ENCODE results near the gene TLE3.
"Not testable (repeated sequence)": the region's sequence is repeated elsewhere in the genome, so short reads cannot be mapped to it uniquely, and the experiment has no call there.

The TLE3 gene

GRCh38 chr15:70097321-70098152, at the start of gene TLE3:
Gene TLE3, minus strand, starts transcription at chr15:70097917. Its CDS starts 1,119 bp downstream, at chr15:70096798.
- peak; percentile 86 for DNase-seq

GRCh38 chr15:70147178-70147760, 49.6 kb upstream of the TLE3 start:
- DNase-seq = no peak

GRCh38 chr15:70146771-70147170, 49.1 kb upstream of the TLE3 start:
- DNase-seq = no peak

DNA sequence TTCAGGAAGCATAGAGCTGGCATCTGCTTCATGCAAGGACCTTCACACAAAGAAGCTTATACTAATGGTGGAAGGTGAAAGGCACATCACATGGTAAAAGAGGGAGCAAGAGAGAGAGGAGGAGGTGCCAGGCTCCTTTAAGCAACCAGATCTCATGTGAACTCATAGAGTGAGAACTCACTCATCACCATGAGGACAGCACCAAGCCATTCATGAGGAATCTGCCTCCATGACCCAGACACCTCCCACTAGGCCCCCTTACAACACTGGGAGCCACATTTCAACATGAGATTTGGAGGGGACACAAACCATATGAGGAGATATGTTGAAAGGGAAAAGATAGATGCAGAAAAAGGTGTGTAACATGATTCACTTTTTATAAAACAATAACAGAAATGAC, 48.4 kb upstream of the TLE3 start:
- DNase-seq = no peak

- DNase-seq = no peak
Measured at GRCh38 chr15:70145261-70145660, 47.5 kb upstream of the TLE3 start.

- no peak for DNase-seq
Measured at GRCh38 chr15:70142322-70143191, 44.8 kb upstream of the TLE3 start.

GRCh38 chr15:70142072-70142321, 44.3 kb upstream of the TLE3 start:
- DNase-seq = peak; percentile 46

- no peak for DNase-seq
Measured at GRCh38 chr15:70141376-70142071, 43.8 kb upstream of the TLE3 start.

GRCh38 chr15:70140543-70141375, 43.0 kb upstream of the TLE3 start:
- no peak for DNase-seq

DNA sequence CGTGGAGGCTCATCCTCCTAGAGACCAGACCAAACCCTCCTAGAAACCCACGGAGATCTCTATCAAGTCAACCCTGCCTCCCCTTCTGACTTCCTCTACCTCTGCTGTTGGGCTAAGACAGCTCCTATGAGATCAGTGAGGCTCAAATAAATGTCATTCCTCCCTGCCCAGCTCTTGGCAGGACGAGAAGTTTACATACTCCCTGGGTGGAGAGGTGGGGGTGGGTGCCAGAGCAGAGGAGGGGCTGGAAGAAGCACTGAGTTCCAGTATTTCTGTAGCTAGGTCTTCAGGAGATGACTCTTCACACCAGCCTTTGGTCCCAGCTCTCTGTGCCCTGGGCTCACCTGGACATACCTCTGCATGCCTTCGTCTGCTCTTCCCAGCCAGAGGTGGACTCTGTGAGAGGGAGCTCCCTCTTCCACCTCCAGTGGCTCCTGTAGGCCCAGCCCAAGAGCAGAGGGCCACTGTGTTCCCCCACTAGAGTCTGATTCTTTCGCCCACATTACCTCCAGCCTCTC, 42.4 kb upstream of the TLE3 start:
- DNase-seq = no peak

DNA sequence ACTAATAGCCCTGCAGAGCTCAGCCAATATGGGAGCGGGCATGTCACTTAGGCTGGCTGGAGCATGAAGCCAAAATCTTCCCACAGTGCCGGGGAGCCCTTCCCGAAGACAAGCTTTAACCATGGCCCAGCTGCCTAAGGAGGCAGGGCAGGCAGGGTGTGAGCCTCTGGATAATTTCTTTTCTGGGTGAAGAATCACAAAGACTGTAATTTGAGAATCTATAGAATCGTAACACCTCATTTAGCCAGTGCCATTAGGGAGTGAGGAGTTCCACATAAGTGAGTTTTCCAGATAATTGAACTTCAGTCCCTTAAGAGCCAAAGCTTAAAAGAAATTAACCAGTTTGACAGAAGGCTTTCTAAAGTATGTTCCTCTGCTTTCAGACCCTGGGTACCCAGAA, 40.2 kb upstream of the TLE3 start:
- DNase-seq = no peak

DNA sequence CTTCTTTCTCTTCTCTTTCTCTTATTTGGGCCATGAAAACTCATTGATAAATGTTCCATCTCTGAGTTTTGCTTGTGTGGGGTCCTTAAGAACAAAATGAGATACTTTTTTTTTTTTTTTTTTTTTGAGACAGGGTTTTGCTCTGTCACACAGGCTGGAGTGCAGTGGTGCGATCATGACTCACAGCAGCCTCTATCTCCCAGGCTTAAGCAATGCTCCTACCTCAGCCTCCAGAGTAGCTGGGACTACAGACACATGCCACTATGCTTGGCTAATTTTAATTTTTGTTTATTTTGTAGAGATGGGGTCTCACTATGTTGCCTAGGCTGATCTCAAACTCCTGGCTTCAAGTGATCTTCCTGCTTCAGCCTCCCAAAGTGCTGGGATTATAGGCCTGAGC, 39.3 kb upstream of the TLE3 start:
- not testable (repeated sequence) for DNase-seq

DNA sequence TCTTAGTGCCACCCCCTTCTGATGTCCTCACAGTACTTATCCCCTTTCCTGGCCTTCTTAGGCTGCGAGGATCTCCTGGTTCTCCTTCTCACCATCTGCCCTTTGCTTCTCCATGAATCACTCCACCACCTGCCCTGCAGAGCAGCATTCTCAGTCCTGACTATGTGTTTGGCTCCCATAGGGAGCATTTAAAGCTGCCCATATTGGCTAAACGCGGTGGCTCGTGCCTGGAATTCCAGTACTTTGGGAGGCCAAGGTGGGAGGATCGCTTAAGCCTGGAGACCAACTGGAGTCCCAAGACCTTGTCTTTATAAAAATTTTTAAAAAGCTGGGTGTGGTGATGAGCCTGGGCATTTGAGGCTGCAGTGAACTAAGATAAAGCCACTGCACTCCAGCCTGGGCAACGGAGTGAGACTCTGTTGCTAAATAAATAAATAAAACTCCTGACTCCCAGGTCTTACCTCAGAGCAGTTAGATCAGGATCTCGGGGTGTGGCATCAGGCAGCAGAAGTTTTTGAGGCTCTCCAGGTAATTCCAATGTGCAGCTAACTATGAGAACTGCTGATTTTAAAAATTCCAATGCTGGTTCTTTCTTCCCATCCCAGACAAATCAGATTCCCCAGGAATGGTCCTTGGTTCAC, 36.2 kb upstream of the TLE3 start:
- DNase-seq = no peak

DNA sequence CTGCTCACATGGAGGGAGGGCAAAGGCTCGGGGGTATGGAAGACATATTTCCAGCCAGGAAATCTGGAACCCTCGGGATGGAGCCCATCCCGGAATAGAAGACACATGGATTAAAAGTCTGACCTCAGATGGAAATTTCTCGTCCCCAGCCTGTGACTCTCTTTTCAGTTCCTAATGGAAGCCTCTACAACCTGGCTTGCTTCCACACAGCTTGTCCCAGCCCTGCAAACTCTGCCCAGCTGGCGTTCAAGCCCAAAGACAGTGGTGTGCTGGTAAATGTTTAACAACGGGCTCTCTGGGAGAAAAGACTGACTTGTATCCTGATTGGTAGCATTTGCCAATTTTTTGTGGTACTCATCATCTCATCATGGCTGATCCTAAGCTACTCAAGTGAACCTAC, 35.6 kb upstream of the TLE3 start:
- DNase-seq = no peak

DNA sequence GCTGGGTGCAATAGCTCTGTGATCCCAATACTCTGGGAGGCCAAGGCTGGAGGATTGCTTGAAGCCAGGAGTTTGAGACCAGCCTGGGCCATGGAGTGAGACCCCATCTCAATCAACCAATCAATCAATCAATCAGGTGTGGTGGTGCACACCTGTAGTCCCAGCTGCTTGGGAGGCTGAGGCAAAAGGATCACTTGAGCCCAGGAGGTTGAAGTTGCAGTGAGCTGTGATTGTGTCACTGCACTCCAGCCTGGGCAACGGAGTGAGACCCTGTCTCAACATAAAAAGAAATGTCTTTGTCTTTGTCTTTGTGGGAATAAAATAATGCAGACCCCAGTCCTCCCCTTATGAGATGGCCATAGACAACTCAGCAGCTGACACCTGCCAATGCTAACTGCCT, 34.9 kb upstream of the TLE3 start:
- DNase-seq = no peak

DNA sequence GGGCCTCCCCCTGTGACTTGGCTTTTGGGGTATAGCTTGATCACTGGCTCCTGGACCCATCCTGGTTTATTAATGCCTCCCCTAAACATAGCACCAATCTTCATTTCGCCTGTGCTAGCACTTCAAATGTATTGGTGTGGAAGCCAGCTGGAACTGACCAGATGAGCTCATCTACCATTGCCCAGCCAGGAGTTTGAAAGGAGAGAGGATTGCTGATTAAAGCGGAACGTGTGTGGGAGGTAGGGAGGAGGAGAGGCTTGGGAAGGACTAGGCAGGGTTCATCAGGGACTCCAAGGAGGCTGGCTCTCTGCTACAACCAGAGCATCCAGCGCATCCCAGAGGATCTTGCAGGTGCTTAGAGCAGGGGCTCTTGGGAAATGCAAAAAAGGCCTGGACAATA, 34.4 kb upstream of the TLE3 start:
- no peak for DNase-seq

DNA sequence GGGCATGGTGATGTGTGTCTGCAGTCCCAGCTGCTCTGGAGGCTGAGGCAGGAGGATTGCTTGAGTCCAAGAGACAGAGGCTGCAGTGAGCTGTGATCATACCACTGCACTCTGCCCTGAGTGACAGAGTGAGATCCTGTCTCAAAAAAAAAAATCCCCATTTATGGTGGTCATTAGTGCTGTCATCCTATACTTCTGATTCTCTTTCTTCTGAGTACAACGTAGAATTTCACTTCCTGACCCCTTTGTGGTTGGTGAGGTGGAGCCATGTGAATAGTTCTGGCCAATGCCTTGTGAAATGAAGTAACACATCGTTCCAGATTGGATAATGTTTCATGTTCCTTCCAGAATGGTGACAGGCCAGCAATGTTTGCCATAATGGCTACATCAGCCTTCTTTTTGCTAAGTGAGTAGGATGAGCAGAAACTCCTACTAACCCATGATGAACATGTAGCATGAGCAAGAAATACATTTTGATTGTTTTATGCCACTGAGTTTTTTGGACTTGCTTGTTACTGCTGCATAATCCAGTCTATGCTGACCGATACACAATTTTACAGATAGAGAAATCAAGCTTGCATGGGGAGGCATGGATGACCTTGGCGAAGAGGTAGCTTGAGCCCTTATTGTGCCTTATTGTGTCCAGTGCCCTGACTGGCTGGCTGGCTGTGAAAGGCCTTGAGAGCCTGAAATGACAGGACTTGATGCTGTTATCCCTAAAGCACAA, 30.9 kb upstream of the TLE3 start:
- DNase-seq = no peak

- DNase-seq = no peak
Measured at GRCh38 chr15:70127770-70128413, 30.2 kb upstream of the TLE3 start.

DNA sequence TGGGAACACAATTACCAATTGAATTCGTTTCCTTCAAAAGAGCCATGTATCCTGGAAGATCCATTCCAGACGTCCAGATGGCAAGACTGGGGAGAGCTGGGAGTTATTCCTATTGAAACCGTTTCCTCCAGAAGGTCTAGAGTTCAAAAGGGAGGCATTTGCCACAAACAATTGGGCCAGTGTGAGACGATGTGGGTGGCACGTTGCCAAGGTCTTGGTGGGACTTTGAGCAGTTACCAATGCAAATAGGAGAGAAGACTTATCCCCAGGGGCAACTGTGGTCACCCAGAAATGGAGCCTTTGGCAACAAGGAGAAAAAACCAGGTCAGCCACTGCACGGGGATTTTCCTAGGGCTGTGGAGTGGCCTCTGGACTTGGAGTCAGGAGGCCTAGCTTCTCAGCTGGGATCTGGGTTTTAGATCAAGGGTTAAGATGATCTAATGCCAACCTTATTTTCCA, 29.6 kb upstream of the TLE3 start:
- no peak for DNase-seq

- no peak for DNase-seq
Measured at GRCh38 chr15:70126362-70126761, 28.6 kb upstream of the TLE3 start.

All from SIG-M5 (cell line).